COLO668 (cell line): ENCODE results near the gene DOK3.

ENCODE experiments used
- DNase-seq: peaks from one replicate; lab custom pipeline; 2025; ENCODE audit not compliant: unreplicated experiment; lab: John Stamatoyannopoulos, UW

The DOK3 gene

DNA sequence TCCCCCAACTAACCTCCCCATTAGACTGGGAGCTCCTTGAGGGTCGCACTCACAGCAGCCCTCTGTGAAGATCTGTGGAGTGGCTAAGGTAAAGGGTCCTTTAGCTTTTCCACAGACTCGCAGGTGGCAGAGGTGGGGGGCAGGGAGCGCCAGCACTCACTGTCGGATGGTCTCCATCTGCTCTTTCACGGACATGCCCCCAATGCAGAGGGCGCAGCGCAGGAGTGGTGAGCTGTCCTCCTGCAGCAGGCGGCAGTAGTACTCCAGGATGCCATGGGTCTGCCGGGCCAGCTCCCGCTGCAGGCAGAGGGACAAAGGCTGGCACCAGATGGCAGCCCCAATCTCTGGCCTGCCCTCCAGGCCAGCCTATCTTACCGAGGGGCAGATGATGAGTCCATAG, 4.9 kb upstream of the DOK3 start:
- no peak for DNase-seq

DNA sequence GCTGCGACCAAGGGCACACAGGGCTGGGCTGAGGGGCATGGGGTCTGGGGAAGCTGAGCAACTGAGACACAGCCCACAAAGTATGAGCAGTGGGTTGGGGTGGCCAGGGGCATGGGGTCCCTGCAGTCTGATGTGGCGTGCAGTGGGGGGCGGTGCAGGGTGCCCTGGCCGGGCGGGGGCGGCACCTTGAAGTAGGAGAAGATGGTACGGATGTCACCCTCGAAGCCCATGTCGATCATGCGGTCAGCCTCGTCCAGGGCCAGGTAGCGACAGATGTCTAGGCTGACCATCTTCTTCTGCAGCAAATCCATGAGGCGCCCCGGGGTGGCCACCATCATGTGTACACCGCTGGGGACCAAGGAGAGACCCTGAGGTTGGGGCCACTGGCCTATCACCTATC, 3.9 kb upstream of the DOK3 start:
- DNase-seq, result no peak

DNA sequence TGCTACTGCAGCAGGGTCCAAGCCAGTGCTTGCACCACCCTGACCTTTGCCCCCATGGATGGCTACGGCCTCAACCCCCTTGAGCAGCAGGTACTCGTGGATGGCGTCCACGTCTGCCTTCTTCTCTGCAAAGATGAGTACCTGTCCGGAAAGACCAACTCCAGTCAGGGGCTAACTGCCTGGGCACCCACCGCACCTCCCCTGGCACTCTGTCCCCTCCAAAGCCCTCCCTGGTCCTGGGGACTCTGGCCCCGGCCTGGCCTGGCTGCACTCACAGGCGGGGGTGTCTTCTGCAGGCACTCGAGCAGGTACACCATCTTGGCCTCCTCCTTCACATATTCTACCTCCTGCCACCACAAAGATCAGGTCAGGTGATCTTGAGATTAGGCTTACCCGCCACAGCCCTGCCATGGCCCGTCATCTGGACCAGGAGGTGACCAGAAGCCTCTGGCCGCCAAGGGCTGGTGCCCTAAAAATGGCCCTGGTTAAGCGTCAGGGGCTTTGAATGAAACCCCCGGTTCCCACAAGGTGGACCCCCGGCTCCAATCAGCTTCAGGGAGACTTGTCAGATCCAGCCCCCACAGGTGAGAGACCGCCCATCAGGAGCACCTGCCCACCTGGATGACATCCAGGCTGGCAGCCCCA, 3.2 kb upstream of the DOK3 start:
- DNase-seq, result no peak

DNA sequence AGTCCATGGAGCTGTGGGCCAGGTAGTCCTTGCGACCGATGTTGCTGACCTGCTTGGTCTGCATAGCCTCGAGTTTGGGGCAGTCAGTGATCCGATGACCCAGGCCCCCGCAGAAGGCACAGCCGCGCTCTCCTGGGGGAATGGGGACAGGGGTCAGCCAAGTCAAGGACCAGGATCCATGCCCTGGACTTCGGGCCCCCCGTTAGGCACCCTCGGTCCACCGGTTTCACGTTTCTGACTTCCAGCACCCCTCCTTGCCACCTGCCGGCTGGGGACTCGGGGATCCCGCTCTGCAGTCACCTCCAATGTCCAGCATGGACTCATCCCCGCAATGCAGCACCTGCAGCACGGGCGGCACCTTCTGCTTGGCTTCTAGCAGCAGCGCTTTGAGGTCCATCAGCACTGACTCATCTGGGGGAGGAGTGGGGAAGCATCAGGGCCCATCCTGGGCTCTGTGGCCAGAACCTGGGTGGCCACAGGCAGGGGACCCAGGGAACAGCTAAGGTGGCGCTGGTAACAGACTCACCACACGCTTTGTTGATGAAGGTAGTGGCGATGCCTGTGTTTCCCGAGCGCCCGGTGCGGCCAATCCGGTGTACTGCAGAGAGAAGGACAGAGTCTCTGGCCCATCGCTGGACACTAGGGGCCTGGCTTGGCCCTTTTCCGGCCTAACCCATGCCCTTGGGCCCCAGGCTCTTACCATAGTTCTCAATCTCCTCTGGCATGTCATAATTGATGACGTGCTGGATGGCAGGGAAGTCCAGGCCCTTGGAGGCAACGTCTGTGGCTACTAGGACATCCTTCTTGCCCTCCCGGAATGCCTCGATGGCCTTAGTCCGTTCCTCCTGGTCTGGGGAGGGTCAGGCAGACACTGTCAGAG, 2.4 kb upstream of the DOK3 start:
- DNase-seq, result no peak

DNA sequence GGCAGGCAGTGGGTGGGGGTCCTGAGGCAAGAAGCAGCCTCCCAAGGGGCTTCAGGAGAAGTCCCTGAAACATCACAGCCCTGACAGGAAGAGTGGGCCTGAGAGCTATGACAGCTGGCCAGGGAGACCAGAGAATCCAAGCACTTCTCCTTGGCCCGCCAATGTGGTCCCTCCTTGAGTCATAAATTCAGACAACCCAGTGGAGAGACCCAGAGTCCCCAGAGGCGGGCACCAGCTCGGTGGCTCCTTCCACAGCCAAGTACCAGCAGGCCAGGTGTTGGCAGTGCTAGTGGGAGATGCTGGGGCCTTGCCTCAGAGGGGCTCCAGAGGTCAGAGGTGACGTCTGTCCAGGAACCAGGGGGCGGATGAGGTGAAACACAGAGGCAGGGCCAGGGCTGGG, 1.6 kb upstream of the DOK3 start:
- DNase-seq, result no peak

DNA sequence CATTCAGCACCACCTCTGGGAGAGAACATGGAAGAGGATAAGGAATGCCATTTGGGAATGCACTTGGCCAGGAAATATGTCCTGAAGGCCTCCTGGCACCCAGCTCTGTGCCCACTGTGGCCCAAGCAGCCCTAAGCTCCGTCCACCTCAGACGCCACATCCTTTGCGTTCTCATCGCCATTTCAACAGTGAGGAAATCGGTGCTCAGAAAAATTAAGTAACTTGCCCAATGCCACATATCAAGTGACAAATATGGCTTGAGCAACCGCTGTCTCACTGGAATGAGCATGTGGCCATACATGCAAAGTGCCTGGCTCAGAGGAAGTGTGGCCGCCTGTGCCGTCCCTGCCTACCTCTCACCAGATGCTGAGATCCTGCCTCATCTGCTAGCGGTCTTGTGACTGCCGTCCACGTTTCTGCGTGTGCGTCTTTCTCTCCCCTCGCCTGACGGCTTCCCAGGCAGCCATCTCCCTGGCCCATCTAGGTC, 984 bp upstream of the DOK3 start:
- DNase-seq, result no peak

DNA sequence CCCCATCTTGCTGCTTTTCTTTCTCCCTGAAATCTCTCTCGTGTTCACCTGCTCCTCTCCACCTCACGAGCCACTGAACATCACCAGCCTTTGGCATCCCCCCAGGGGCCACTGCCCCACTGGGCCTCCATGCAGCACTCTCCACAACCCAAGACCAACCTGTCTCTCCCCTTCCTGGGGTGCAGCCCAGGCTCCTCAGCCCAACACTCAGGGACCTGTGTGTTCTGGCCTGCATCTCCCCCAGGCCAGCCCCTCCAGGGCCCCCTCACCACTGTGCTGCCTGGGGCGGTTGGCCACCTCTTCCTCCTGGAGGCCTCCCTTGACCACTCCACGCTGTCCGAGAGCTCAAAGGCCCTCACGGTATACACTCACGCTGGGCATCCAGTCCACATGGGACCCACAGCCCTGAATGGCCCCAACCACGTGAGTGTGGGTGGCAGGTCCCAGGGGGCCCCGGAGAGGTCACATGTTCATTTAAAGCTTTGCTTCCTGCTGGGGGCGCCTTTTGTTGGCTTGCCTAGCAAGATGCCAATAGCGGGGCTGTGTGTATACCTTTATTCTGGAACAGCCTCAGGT, 453 bp upstream of the DOK3 start:
- DNase-seq, result no peak

DNA sequence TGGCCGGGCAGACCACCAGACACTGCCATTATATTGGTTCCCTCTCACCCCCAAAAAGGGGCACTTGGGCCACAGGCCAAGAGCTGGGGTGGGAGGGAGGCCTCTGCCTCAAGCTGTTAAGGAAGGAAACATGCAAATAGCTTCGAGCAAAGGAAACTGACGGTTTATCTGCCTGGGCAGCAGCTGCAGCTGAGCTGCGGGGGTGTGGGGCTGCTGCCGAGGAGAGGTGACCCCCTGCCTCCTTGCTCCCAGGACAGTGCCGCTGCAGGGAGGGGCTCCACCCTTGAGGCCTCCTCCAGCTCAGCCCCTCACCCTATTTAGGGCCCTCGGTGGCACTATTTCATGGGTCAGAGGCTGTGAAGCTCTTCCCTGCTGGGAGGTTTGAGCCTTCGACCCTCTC, 789 bp downstream of the DOK3 start:
- no peak for DNase-seq

DNA sequence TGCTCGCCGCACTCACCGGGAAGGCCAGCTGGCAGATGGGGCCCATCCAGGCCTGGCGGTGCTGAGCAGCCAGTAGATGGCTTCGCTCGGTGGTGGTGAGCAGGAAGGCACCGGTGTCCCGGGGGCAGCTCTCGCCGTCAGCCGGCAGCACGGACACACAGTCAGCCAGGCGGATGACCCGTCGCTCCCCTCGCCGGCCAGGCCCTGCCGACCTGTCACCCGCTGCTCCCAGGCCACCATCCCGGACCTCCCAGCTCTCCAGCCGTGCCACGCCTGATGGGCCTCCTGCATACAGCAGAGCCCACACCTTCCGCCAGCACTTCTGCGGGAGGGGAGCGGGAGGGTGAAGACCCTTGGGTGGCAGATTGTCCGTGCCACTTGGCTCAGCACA, 1.4 kb downstream of the DOK3 start:
- DNase-seq, result no peak

DNA sequence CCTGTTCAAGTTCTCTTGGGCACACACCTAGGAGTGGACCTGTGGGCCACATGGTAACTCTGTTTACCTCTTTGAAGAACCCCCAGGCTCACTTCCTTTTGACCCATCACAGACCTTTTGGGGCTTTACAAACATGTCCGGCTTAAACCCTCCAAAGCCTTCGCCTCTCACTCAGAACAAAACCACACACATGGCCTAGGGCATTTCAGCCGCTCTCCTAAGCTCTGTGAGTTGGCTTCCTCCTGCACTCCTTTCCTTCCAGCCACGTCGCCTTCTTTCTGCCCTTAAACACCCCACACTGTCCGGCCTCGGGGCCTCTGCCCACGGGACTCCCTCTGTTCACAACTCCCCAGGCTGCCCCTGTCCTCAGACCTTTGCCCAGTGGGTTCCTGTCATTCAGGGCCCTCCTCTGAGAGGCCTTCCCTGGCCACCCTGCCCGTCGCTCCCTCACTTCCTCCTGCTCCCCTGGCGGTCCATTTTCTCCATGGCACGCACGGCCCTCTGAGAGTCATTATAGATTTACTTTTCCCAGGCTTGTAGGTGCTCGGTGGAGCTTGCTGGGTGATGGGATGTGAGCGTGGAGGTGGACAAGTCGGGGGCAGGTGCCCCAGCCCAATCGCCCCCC, 1.9 kb downstream of the DOK3 start:
- DNase-seq, result no peak

DNA sequence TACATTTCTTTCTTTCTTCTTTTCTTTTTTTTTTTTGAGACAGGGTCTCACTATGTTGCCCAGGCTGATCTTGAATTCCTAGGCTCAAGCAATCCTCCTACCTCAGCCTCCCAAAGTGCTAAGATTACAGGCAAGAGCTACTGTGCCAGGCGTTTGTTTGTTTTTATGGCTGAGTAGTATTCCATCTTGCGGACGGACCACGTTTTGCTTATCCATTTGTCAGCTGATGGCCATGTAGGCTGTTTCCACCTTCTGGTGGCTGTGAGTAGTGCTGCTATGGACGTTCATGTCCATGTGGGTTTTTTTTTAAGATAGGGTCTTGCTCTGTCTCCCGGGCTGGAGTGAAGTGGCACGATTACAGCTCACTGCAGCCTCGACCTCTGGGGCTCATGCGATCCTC, 2.5 kb downstream of the DOK3 start:
- DNase-seq, result peak; percentile 3

DNA sequence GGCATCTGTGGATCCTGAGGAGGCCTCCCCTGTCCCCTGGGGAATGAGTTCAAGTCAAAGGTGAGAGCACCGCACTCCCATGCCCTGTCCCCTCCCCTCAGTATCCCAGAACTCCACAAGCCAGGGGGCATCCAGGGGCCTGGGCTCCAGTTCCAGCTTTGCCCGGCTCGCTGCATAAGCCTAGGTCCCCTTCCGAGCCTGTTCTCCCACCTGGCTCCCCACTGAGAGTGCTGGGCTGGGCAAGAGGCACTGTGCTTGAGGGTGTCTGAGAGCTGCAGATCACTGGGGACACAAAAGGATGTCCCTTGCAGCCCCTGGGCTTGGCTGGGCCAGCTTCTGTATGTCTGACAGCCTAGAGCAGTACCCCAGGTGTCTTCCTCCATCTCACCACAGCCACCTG, 4.6 kb downstream of the DOK3 start:
- DNase-seq, result no peak

DNA sequence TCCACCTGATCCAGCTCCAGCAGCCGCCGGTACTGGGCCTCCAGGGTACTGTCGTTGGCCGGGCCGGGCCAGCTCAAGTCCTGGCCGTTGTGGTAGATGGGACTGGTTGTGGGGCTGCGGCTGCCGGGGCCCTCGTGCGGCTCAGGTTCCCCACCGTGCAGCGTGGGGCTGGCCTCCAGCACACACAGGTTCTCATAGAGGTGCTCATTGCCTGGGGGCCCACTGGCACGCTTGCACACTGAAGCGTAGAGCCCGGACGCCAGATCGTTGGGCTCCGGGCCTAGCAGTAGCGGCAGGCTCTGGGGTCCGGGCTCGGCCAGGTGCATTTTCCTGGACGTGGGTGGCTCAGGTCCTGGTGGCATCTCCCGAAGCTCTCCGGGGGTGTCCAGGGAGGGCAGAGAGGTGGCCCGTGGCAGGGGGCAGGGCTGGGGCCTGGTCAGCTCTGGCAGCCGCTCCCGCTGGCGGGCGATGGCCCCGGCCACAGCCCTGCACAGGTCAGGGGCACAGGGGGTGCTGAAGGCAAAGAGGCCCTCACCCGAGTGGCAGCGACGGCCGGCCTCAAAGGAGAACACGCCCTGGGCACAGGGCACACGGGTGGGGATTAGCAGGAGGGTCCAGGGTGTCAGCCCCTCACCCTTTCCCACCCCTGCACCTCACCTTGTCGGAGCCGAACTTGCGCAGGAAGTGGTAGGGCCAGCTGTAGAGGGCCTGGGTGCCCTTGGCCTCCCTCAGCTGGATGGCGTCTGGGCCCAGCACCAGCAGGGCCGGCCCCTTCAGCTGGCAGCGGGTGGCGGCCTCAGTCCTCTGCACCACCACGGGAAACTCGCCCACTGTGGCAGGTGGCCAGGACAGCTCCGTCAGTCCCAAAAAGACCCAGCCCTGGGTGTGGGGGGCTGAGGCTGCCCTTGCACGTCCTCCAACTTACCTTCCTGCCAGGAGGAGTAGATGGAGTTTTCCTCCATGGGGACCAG, 5.3 kb downstream of the DOK3 start:
- no peak for DNase-seq

DNA sequence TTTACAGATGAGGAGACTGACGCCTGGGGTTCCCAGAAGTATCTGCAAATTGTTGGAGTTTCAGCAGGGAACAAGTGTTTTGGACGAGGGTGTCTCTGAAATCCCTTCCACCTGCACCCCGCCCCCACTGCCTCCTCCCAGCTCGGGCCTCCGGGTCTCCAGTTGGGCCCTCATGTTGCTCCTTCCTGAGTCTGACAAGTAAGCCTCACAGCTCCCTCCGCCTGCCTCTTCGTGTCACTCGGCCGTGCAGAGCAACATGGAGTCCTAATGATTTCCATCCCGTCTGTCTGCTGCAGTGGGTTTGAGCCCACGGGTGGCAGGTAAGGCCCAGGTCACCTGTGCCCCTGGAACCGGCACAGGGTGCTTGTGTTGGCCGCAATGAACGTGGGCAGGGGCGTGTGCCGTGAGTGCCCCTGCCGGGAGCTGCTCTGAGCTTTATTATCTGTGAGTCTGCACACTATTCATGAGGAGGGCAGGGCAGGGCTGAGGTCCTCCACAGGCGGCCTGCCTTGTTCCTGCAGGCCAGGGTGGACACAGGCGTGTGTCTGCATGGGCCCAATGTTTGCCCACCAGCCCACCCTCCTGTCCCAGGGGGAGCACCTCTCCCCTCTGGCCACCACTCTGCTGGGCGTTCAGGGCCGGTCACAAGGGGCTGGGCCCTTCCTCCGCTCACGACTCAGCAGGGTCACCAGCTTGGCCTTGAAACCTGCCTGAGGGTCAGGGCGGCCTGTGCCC, 6.1 kb downstream of the DOK3 start:
- no peak for DNase-seq

DNA sequence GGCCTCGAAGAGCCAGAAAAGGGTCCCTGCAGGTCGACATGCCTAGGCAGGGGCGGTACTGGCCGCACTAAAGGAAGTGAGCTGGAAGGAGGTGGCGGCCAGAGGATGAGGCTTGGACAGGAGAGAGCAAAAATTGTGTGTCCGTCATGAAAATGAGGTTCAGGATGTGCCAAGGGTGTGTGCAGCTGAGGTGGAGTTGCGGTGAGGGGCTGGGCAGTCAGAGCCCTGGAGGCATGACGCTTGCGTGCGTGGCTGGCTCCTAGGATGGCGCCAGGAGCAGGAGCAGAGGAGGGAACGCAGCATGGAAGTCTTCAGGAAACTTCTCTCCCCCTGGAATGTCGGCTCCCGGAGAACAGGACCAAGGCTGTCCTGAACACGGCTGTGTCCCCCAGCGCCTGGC, 6.7 kb downstream of the DOK3 start:
- DNase-seq, result no peak

DNA sequence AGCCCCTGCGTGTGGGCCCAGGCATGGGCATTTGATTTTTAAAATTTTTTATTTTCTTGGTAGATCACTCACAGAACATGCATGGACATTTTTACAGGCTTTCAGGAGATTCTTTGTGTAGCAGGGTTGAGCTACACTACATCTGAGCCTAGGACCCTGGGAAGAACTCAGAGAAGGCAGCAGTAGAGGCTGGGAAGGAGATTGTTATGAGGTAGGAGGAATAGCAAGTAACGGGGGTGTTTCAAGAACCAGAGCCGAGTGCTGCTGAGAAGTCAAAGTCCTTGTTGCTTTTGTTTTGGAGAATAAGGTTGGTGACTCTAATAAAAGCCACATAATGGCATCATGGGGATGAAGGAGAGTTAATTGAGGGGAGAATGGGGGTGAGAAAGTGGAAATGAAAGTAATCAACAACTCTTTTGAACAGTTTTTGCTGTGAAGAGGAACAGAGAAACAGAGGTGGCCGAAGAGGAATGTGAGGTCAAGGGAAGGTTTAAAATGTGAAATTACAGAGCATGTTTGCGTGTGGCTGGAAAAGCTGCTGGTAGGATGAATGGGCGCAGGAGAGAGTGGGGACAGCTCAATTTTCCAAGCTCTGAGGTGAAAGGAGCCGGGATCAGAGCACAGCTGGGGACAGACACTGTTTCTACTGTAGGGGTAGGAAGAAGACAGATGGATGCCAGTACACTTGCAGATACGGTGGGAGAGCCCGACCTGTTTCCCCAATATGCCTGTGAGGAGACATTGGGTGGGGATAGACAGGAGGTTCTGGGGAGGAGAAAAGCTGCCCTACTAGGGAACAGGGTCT, 7.5 kb downstream of the DOK3 start:
- no peak for DNase-seq

DNA sequence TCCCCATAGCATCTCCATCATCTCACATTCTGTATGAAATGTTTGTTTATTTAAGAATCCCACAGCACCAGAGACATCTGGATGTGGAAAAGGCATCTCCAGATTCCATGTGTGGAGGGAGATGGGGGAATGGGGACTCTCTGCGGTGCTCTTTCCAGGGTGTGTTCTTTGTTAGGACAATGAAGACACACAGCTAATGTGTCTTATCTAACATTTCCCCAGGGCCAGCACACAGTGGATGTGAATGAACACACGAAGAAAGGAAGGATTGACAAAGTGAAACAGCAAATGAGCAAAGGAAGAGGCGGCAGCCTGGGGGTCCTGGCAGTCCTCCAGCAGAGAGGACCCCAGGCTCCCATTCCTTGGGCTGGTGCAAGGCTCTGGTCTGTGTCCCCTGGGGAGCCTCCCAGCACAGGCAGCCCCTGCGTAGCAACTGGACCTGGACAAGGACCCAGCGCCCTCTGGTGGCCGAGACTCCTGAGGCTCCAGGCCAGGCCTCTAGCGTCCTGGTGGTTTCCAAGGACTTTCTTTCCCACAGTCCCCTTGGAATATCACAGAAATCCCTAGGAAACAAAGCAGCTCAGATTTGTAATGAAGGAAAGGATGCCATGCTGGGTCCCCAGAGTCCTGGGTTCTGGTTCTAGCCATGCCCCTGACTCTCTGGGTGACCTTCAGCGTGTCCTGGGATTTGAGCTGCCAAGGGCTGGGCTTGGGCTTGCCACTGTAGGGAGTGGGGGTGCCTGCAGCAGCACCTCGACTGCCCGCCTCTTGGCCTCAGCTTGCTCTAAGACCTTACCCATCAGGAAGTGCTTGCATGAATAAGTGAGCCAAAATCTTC, 8.7 kb downstream of the DOK3 start:
- DNase-seq, result peak; percentile 74

DNA sequence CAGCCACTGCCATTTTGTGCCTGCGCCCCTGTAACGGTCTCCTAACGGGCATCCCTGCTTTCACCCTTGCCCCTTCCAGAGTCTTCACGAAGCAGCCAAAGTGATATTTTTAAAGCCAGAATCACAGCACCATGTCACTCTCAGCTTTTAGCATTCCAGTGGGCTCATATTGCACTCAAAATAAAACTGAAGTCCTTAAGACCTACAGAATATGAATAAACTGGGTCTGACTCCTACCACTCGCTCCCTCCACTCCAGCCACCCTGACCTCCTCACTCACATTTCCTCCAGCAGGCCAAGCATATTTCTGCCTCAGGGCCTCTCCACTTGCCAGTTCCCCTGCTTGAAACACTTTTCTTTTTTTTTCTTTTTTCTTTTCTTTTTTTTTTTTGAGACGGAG, 9.8 kb downstream of the DOK3 start:
- no peak for DNase-seq
